OCI-LY7 (cell line): ENCODE measurements around the gene UBE2H. TPM values are rescaled to one million over a fixed set of nuclear protein-coding genes. Genes with fewer than 3 reads are reported as not detected.

ENCODE experiments used
- BruUV-seq: library from RNA; stranded (reverse); fragments of 400-500 nt; replicated peaks from 2 replicates; lab custom pipeline; 2021; lab: Mats Ljungman, UMichigan
- CTCF ChIA-PET: fragments of 300-600 bp; sonication (Branson Sonifier 250); formaldehyde crosslinking; loops from one replicate; lab custom pipeline; 2022; ENCODE audit warnings: antibody characterized with exemption; ENCODE audit not compliant: unreplicated experiment; lab: Charles Lee
- POLR2A ChIA-PET: fragments of 300-600 bp; sonication (Branson Sonifier 250); formaldehyde crosslinking; loops from one replicate; lab custom pipeline; 2022; ENCODE audit warnings: antibody characterized with exemption; lab: Charles Lee
- DNase-seq: peaks from one replicate; pipeline ENCODE4 v3.0.0-alpha.2; 2015; ENCODE audit warnings: low spot score
- H2AFZ ChIP-seq: fragments of 200-600 bp; sonication (generic), shearing (Covaris generic); 2 replicates; pipeline ENCODE4 v1.6.1; 2014; ENCODE audit warnings: mild to moderate bottlenecking, antibody characterized with exemption, low read length, moderate library complexity
- H3K27ac ChIP-seq: fragments of 200-600 bp; sonication (generic); 2 replicates; pipeline ENCODE4 v1.5.1; 2014; ENCODE audit warnings: mixed run types, low read depth, mild to moderate bottlenecking, moderate library complexity, low read length, inconsistent platforms; ENCODE audit not compliant: poor library complexity, severe bottlenecking
- H3K36me3 ChIP-seq: fragments of 200-600 bp; sonication (generic); 2 replicates; pipeline ENCODE4 v1.6.1; 2014; ENCODE audit warnings: mild to moderate bottlenecking, antibody characterized with exemption, low read length, moderate library complexity, mixed read lengths; ENCODE audit not compliant: insufficient read depth
- H3K4me1 ChIP-seq: fragments of 200-600 bp; sonication (generic); 2 replicates; pipeline ENCODE4 v1.5.1; 2014; ENCODE audit warnings: mild to moderate bottlenecking, low read length; ENCODE audit not compliant: insufficient read depth, poor library complexity, severe bottlenecking
- H3K4me2 ChIP-seq: fragments of 200-600 bp; sonication (generic); 2 replicates; pipeline ENCODE4 v1.6.1; 2014; ENCODE audit warnings: mild to moderate bottlenecking, low read length
- H3K4me3 ChIP-seq: fragments of 200-600 bp; sonication (generic); 2 replicates; pipeline ENCODE4 v1.5.1; 2014; ENCODE audit warnings: mild to moderate bottlenecking, low read depth, low read length; ENCODE audit not compliant: poor library complexity, severe bottlenecking
- H3K79me2 ChIP-seq: fragments of 200-600 bp; sonication (generic); 2 replicates; pipeline ENCODE4 v1.6.1; 2016; ENCODE audit warnings: low read depth, mild to moderate bottlenecking, low read length, moderate library complexity, mixed read lengths; ENCODE audit not compliant: insufficient read depth
- H3K9me2 ChIP-seq: fragments of 200-600 bp; sonication (generic); 2 replicates; pipeline ENCODE4 v1.6.1; 2016; ENCODE audit warnings: mild to moderate bottlenecking, low read length, mixed read lengths; ENCODE audit not compliant: insufficient read depth
- H3K9me3 ChIP-seq: fragments of 200-600 bp; sonication (generic); 2 replicates; pipeline ENCODE4 v1.6.1; 2014; ENCODE audit warnings: mild to moderate bottlenecking, mixed run types, low read length, mixed read lengths
- H4K20me1 ChIP-seq: fragments of 200-600 bp; sonication (generic); 2 replicates; pipeline ENCODE4 v1.6.1; 2014; ENCODE audit warnings: mild to moderate bottlenecking, antibody characterized with exemption, low read length, moderate library complexity, mixed read lengths; ENCODE audit not compliant: insufficient read depth
- EZH2phosphoT487 ChIP-seq: fragments of 200-600 bp; sonication (generic); IDR thresholded peaks from 2 replicates; pipeline ENCODE4 v1.6.1; 2018; ENCODE audit warnings: low read depth, borderline replicate concordance, mild to moderate bottlenecking, mixed run types, antibody characterized with exemption, low read length, moderate library complexity, mixed read lengths
- intact Hi-C: fragments of 100-400 bp; cut with micrococcal nuclease; formaldehyde crosslinking; loops from one replicate; pipeline ENCODE4 v1.10.0; 2022; ENCODE audit not compliant: unreplicated experiment
- total RNA-seq, 2 experiments: library from RNA; depleted of rRNA in 1 of 2; stranded (reverse); fragments of >200 nt in 1 of 2; shearing (Covaris generic) in 1 of 2; gene quantifications; 2 replicates each; pipeline ENCODE4 v1.2.3, GENCODE V29; 2014 to 2022
- TF ChIP-seq, protein P1 (sequence below): fragments of 200-600 bp; sonication (generic); conservative IDR thresholded peaks from 2 replicates; pipeline ENCODE4 v1.5.1; 2014; ENCODE audit warnings: mild to moderate bottlenecking, antibody characterized with exemption, low read length, moderate library complexity, mixed read lengths

UBE2H gene
- total RNA-seq, 2 experiments from 2014 or later: 12.7 to 35.3 TPM

DNA sequence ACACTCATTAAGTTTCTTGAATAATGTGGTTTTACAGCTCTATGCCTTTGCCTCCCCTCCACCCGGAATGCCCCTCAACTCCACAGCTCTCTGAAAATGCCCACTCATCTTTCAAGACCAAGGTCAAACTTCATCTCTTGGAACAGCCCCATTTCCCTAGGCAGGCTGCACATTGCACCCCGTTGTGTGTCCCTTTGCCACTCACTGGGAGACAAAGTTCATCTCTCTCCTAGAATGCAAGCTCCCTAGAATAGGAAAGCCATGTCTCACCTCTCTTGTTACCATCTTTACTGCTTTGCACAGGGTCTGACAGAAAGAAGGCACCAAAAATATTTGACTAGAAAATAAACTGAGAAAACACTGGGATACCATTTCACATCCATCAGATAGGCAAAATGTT lies 33.3 kb downstream of the UBE2H start:
- no peak for TF ChIP-seq EZH2phosphoT487
- Histone ChIP-seq H3K9me3 (no peaks in the 10 kb centered on the region), H4K20me1 (no peaks in the 10 kb centered on the region), H3K27ac (no peak overlapping the region), H3K4me2 (no peak overlapping the region), H3K4me1 (no peaks in the 10 kb centered on the region), H2AFZ (no peak overlapping the region), H3K4me3 (no peak overlapping the region), H3K36me3 (no peaks in the 10 kb centered on the region), H3K79me2 (no peaks in the 10 kb centered on the region), H3K9me2 (no peaks in the 10 kb centered on the region)
- intact Hi-C loops: no loop called here
- ChIA-PET CTCF (no interaction called here), POLR2A (interaction anchor here (1.2 kb wide), 1 partner anchor 15 kb away, joined by 3 read pairs; no protein-coding TSS in a partner anchor)
- DNase-seq: no peak
- BruUV-seq: no TSS peak

DNA sequence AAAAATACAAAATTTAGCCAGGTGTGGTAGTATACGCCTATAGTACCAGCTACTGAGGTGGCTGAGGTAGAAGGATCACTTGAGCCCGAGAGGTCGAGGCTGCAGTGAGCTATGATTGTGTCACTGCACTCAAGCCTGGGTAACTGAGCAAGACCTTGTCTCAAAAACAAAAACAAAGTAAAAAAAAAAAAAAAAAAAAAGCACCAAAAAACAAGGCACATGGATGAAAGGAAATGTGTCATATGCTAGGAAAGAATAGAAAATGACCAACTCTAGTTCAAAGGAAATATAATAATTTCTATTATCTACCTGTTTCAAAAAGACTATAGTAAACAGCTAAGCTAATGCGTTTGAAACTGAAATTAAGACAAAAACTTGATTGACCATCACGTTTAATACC lies 33.8 kb downstream of the UBE2H start:
- Histone ChIP-seq H3K4me1 (no peaks in the 10 kb centered on the region), H3K9me2 (no peaks in the 10 kb centered on the region), H3K9me3 (no peaks in the 10 kb centered on the region), H3K36me3 (no peaks in the 10 kb centered on the region), H3K27ac (no peak overlapping the region), H3K79me2 (no peaks in the 10 kb centered on the region), H3K4me2 (no peak overlapping the region), H2AFZ (no peak overlapping the region), H4K20me1 (no peaks in the 10 kb centered on the region), H3K4me3 (no peak overlapping the region)
- no peak for TF ChIP-seq EZH2phosphoT487
- TF ChIP-seq, protein P1, sequence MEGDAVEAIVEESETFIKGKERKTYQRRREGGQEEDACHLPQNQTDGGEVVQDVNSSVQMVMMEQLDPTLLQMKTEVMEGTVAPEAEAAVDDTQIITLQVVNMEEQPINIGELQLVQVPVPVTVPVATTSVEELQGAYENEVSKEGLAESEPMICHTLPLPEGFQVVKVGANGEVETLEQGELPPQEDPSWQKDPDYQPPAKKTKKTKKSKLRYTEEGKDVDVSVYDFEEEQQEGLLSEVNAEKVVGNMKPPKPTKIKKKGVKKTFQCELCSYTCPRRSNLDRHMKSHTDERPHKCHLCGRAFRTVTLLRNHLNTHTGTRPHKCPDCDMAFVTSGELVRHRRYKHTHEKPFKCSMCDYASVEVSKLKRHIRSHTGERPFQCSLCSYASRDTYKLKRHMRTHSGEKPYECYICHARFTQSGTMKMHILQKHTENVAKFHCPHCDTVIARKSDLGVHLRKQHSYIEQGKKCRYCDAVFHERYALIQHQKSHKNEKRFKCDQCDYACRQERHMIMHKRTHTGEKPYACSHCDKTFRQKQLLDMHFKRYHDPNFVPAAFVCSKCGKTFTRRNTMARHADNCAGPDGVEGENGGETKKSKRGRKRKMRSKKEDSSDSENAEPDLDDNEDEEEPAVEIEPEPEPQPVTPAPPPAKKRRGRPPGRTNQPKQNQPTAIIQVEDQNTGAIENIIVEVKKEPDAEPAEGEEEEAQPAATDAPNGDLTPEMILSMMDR: no peak
- no peak for DNase-seq
- intact Hi-C loops: no loop called here
- CTCF ChIA-PET: interaction anchor here (0.6 kb wide), 1 partner anchor 708 kb away, joined by 3 read pairs; no protein-coding TSS in a partner anchor
- POLR2A ChIA-PET: interaction anchor here (0.7 to 1.2 kb wide), 4 partner anchors 15 to 1351 kb away, joined by 3 to 5 read pairs (median 4); no protein-coding TSS in a partner anchor
- no TSS peak for BruUV-seq

DNA sequence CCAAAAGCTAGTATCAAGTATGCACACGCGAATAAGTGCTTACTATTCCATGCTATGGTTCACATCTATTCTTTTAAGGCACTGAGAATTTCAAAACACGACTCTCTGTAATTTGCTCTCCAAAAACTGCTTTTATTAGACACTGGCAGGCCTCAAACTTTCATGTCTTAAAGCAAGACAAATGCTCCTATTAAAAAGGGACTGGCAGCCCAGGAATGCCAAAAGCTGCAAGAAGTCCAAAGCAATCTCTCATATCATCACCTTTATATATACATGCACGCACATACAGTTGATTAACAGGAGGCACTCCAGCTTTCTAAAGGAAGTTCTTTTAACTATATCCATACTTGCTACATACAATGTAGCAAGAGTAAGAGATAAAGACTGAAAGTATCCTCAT lies 34.8 kb downstream of the UBE2H start:
- Histone ChIP-seq H3K79me2 (no peaks in the 10 kb centered on the region), H2AFZ (no peak overlapping the region), H3K4me3 (no peak overlapping the region), H3K9me2 (no peaks in the 10 kb centered on the region), H3K4me2 (no peak overlapping the region), H4K20me1 (no peaks in the 10 kb centered on the region), H3K4me1 (no peaks in the 10 kb centered on the region), H3K9me3 (no peaks in the 10 kb centered on the region), H3K36me3 (no peaks in the 10 kb centered on the region), H3K27ac (no peak overlapping the region)
- POLR2A ChIA-PET: interaction anchor here (0.7 kb wide), 1 partner anchor 25 kb away, joined by 5 read pairs; no protein-coding TSS in a partner anchor
- no peak for DNase-seq
- intact Hi-C loops: no loop called here
- BruUV-seq: no TSS peak
- CTCF ChIA-PET: no interaction called here
- no peak for TF ChIP-seq EZH2phosphoT487
- TF ChIP-seq, protein P1: no peak
